ENCODE results near the gene C2CD4B. TPM values are rescaled to one million over a fixed set of nuclear protein-coding genes. Genes with fewer than 3 reads are reported as not detected.
A peak's percentile ranks its signal among the peaks of the same experiment; 100 is the strongest.

C2CD4B gene
- total and polyA plus RNA-seq, 3 experiments from 2014 or later, result 0.13 TPM; not detected in 2

GRCh38 chr15:62121273-62122015, 43.6 kb downstream of the C2CD4B start:
- no peaks in the 10 kb centered on the region for H3K36me3 ChIP-seq (ENCODE audit: insufficient read depth, low read length)
- no peaks in the 10 kb centered on the region for H3K9me3 ChIP-seq (ENCODE audit: low read length)
- ChIA-PET CTCF (no interaction called here), POLR2A (no interaction called here)
- peaks cover 21% of the 10 kb centered on the region for H3K4me1 ChIP-seq (ENCODE audit: insufficient read depth, low read length)
- Mint-ChIP-seq H3K27ac (peak overlapping the region in 7 of 8 donors; percentile 82 to 99 (median 93)), H3K4me3 (peak overlapping the region in 5 of 7 donors; percentile 5 to 84 (median 68)), H3K36me3 (peaks cover 0 to 4% (median 0%) of the 10 kb centered on the region in 3 donors), H3K4me1 (peaks cover 31 to 59% (median 52%) of the 10 kb centered on the region in 3 donors), H3K9me3 (no peaks in the 10 kb centered on the region), H3K27me3 (peaks cover 5 to 29% of the 10 kb centered on the region in 2 donors)
- no peaks in the 10 kb centered on the region for H3K27me3 ChIP-seq (ENCODE audit: insufficient read depth, low read length, poor library complexity, severe bottlenecking)
- no peak for DNase-seq
- H3K27ac ChIP-seq (ENCODE audit: low read depth, low read length), result no peak overlapping the region
- H3K4me3 ChIP-seq (ENCODE audit: low read length), result no peak overlapping the region

DNA sequence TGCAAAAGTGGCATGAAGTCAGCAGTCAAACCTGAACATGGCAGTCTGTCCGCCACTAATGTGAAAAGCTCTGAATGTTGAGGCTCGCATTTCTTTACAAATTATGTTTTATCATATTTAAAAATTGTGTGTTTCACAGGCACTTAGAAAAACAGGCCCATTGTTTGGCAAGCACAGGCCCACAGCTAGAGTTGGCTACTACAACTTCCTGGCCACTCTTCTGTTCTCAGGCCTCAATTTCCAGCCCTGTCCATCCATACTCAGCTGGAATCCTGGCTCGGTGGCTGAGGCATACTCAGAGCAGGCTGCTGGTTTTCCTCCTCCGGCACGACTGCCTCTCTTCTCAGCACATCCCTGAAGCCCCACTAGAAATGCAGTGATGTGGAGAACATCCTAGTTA, 44.3 kb downstream of the C2CD4B start:
- Histone ChIP-seq H3K27me3 (ENCODE audit: insufficient read depth, low read length, poor library complexity, severe bottlenecking) (no peaks in the 10 kb centered on the region), H3K4me3 (ENCODE audit: low read length) (no peak overlapping the region), H3K36me3 (ENCODE audit: insufficient read depth, low read length) (no peaks in the 10 kb centered on the region), H3K27ac (ENCODE audit: low read depth, low read length) (no peak overlapping the region), H3K9me3 (ENCODE audit: low read length) (no peaks in the 10 kb centered on the region), H3K4me1 (ENCODE audit: insufficient read depth, low read length) (peaks cover 21% of the 10 kb centered on the region)
- ChIA-PET POLR2A (no interaction called here), CTCF (no interaction called here)
- H3K4me3 Mint-ChIP-seq, result peak overlapping the region in 1 of 7 donors; percentile 73
- peaks cover 0 to 4% (median 0%) of the 10 kb centered on the region in 3 donors for H3K36me3 Mint-ChIP-seq
- H3K4me1 Mint-ChIP-seq, result peaks cover 31 to 54% (median 52%) of the 10 kb centered on the region in 3 donors
- no peaks in the 10 kb centered on the region for H3K9me3 Mint-ChIP-seq
- peaks cover 5 to 29% of the 10 kb centered on the region in 2 donors for H3K27me3 Mint-ChIP-seq
- DNase-seq, result no peak
- peak overlapping the region in 7 of 8 donors; percentile 79 to 99 (median 93) for H3K27ac Mint-ChIP-seq

- Mint-ChIP-seq H3K4me3 (peak overlapping the region in 3 of 7 donors; percentile 19 to 73 (median 27)), H3K4me1 (peaks cover 23 to 45% (median 43%) of the 10 kb centered on the region in 3 donors)
- CTCF ChIA-PET, result no interaction called here
Observed at GRCh38 chr15:62119874-62120273, 45.2 kb downstream of the C2CD4B start.

GRCh38 chr15:62119227-62119864, 45.7 kb downstream of the C2CD4B start:
- Mint-ChIP-seq H3K4me1 (peaks cover 18 to 40% (median 38%) of the 10 kb centered on the region in 3 donors), H3K4me3 (peak overlapping the region in 4 of 7 donors; percentile 2 to 73 (median 26)), H3K27me3 (peaks cover 5 to 38% of the 10 kb centered on the region in 2 donors), H3K9me3 (no peaks in the 10 kb centered on the region), H3K27ac (peak overlapping the region; percentile 14 to 99 (median 88)), H3K36me3 (peaks cover 0 to 4% (median 0%) of the 10 kb centered on the region in 3 donors)
- H3K9me3 ChIP-seq (ENCODE audit: low read length), result no peaks in the 10 kb centered on the region
- ChIA-PET POLR2A (no interaction called here), CTCF (no interaction called here)
- no peak overlapping the region for H3K4me3 ChIP-seq (ENCODE audit: low read length)
- peaks cover 14% of the 10 kb centered on the region for H3K4me1 ChIP-seq (ENCODE audit: insufficient read depth, low read length)
- no peak overlapping the region for H3K27ac ChIP-seq (ENCODE audit: low read depth, low read length)
- no peaks in the 10 kb centered on the region for H3K27me3 ChIP-seq (ENCODE audit: insufficient read depth, low read length, poor library complexity, severe bottlenecking)
- H3K36me3 ChIP-seq (ENCODE audit: insufficient read depth, low read length), result no peaks in the 10 kb centered on the region
- peak in 1 of 5 donors; percentile 9 for DNase-seq

More at GRCh38 chr15:62119874-62120273, 45.2 kb downstream of the C2CD4B start:
- H3K27ac Mint-ChIP-seq, result peak overlapping the region in 7 of 8 donors; percentile 66 to 99 (median 93)
- POLR2A ChIA-PET, result no interaction called here
- Histone ChIP-seq H3K4me1 (ENCODE audit: insufficient read depth, low read length) (peaks cover 20% of the 10 kb centered on the region), H3K36me3 (ENCODE audit: insufficient read depth, low read length) (no peaks in the 10 kb centered on the region), H3K4me3 (ENCODE audit: low read length) (no peak overlapping the region), H3K27me3 (ENCODE audit: insufficient read depth, low read length, poor library complexity, severe bottlenecking) (no peaks in the 10 kb centered on the region), H3K9me3 (ENCODE audit: low read length) (no peaks in the 10 kb centered on the region), H3K27ac (ENCODE audit: low read depth, low read length) (peak overlapping the region; percentile 2)
- H3K27me3 Mint-ChIP-seq, result peaks cover 5 to 34% of the 10 kb centered on the region in 2 donors
- H3K9me3 Mint-ChIP-seq, result no peaks in the 10 kb centered on the region
- no peak for DNase-seq
- peaks cover 0 to 4% (median 0%) of the 10 kb centered on the region in 3 donors for H3K36me3 Mint-ChIP-seq

GRCh38 chr15:62118520-62119226, 46.4 kb downstream of the C2CD4B start:
- DNase-seq, result no peak
- H3K27ac ChIP-seq (ENCODE audit: low read depth, low read length), result no peak overlapping the region
- no peaks in the 10 kb centered on the region for H3K9me3 Mint-ChIP-seq
- H3K27ac Mint-ChIP-seq, result peak overlapping the region; percentile 14 to 99 (median 79)
- H3K4me3 ChIP-seq (ENCODE audit: low read length), result no peak overlapping the region
- ChIA-PET CTCF (no interaction called here), POLR2A (no interaction called here)
- H3K4me1 Mint-ChIP-seq, result peaks cover 11 to 33% (median 31%) of the 10 kb centered on the region in 3 donors
- H3K4me1 ChIP-seq (ENCODE audit: insufficient read depth, low read length), result peaks cover 8% of the 10 kb centered on the region
- peaks cover 5 to 39% of the 10 kb centered on the region in 2 donors for H3K27me3 Mint-ChIP-seq
- no peaks in the 10 kb centered on the region for H3K36me3 ChIP-seq (ENCODE audit: insufficient read depth, low read length)
- no peaks in the 10 kb centered on the region for H3K27me3 ChIP-seq (ENCODE audit: insufficient read depth, low read length, poor library complexity, severe bottlenecking)
- no peaks in the 10 kb centered on the region for H3K9me3 ChIP-seq (ENCODE audit: low read length)
- peaks cover 0 to 4% (median 0%) of the 10 kb centered on the region in 3 donors for H3K36me3 Mint-ChIP-seq
- peak overlapping the region in 2 of 7 donors; percentile 41 to 73 for H3K4me3 Mint-ChIP-seq

DNA sequence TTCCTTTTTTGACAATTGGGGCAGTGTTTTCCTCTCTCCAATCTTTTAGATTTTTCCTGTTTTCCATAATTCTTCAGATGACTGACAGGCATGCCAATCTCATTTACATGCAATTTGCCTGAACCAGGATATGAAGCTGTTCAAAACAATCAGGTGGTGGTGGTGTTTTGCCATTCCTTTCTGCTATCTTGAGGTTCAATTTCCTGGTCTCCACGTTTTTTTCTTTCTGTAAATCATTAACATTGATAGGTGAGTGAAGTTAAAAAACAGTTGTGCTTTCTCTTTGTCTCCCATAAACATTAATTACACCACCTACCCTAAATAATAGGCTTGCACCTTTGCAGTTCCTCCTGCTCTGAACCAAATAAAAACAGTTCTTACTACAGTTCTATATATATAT, 49.2 kb downstream of the C2CD4B start:
- H3K36me3 ChIP-seq (ENCODE audit: insufficient read depth, low read length), result no peaks in the 10 kb centered on the region
- no peak overlapping the region for H3K27ac Mint-ChIP-seq
- CTCF ChIA-PET, result no interaction called here
- POLR2A ChIA-PET, result no interaction called here
- no peaks in the 10 kb centered on the region for H3K9me3 ChIP-seq (ENCODE audit: low read length)
- H3K27me3 ChIP-seq (ENCODE audit: insufficient read depth, low read length, poor library complexity, severe bottlenecking), result no peaks in the 10 kb centered on the region
- no peak overlapping the region for H3K4me3 ChIP-seq (ENCODE audit: low read length)
- H3K4me1 Mint-ChIP-seq, result peaks cover 9 to 19% (median 18%) of the 10 kb centered on the region in 3 donors
- no peak for DNase-seq
- H3K9me3 Mint-ChIP-seq, result no peaks in the 10 kb centered on the region
- no peak overlapping the region for H3K4me3 Mint-ChIP-seq
- H3K27ac ChIP-seq (ENCODE audit: low read depth, low read length), result no peak overlapping the region
- H3K4me1 ChIP-seq (ENCODE audit: insufficient read depth, low read length), result peaks cover 6% of the 10 kb centered on the region
- peaks cover 18 to 54% of the 10 kb centered on the region in 2 donors for H3K27me3 Mint-ChIP-seq
- peaks cover 0 to 4% (median 0%) of the 10 kb centered on the region in 3 donors for H3K36me3 Mint-ChIP-seq
